ENCODE data around the gene IFNA17.
"Not testable (repeated sequence)": the region's sequence is repeated elsewhere in the genome, so short reads cannot be mapped to it uniquely, and the experiment has no call there.

Gene IFNA17

DNA sequence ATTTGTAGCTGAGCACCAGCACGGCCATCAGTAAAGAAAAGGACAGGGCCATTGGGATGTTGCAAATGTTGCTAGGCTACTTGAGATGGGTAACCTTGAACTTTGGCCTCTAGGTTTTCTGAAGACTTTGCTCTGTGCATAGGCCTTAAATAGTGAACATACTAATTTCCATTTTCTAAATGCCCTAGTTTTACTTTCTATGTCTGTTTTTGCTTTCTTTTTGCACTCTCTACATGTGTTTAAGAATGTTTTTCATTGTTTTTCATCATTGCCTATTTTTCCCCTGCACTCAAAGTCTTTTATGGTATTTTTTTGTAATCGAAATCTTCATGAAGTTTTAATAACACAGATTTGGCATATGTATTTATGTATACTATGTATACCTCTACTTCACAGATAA is at the start of gene IFNA17:
Gene IFNA17, minus strand, starts transcription at position 101 of the 400 bp plus-strand sequence. Its CDS starts 49 bp downstream, at position 52.
- DNase-seq (ENCODE audit: low spot score), result no peak

DNA sequence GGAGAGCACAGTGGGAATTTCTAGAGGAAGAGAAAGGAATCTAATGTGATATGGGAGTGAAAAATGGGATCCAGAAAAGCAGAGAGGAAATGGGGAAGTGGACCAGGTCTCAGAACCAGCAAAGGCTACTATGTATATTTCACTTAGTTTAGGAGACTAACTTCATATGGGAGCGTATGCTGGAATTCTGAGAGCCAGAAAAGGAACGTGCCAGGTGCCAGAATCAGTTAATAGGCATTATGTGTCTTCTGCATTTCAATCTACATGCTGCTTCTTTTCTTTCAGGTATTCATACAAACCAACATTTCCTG is 40.3 kb upstream of the IFNA17 start:
- no peak for DNase-seq (ENCODE audit: low spot score)

DNA sequence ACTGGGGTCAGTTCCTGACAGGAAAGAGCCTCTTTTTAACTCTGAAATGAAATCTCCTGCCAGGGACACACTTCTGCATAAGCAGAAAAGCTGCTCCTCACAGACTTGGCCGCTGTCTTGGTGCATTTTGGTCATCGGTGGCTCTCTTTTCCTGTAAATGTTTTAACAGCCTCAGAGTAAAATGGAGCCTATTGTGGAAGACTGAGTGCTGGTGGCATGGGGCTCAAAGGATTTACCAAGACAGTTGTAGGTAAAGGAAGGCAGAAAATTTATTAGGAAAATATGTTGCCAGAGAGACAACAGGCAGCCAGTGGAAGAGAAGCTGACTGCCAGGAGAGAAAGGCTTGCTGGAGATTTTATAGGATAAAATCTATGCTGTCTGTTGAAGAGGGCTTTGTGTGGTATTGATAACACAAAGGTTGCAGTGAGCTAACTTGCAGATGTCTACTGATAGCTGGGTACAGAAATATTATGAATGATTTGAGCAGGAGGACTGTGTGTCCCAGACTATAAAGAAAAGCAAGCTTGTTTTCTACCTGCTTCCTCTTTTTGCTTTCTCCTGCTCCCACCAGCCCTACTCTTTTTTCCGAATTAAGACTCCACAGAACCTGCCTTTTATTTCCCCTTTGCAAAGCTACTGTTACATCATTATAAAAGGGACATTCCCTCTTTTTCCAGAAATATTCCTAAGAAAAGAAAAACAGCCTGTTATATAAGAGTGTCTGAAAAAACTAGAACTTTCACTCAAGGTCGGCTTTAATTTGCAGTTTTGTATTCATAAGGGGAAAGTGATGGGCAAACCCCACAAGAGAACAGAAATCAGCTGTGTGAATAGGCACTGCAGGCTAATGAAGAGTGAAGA is 39.7 kb upstream of the IFNA17 start:
- no peak for DNase-seq (ENCODE audit: low spot score)

DNA sequence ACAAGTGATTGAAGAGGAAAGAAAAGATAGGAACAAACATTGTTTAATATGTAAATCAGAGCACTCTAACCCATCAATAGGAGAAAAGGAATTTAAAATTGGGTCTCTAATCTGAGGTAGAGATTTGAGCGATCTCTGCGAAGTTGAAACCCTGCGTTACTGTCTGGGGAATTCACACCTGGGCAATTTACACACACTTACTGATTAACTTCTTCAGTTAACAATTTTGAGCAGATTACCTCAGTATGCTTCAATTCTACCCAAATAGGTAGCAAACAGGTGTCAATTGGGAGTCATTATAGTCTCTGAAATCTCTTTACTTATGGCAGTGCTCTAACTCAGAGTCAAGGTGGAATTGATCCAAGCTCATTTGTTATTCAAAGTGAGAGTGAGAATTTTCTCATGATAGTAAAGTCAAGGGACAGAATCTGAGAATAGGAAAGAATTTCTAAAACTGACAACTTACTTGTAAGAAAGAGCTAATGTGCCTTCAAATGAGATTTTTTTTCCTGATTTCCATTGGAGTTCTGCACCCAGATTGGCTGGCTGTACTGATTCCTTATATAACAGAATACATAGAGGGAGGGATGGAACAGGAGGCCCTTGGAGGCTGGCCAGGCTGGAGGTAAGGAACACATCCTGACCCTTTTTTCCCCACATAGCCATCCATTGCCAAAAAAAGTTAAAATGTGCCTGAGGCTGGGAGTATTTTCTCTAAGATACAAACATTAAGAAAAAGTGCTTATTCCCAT is 38.9 kb upstream of the IFNA17 start:
- DNase-seq (ENCODE audit: low spot score), result no peak

DNA sequence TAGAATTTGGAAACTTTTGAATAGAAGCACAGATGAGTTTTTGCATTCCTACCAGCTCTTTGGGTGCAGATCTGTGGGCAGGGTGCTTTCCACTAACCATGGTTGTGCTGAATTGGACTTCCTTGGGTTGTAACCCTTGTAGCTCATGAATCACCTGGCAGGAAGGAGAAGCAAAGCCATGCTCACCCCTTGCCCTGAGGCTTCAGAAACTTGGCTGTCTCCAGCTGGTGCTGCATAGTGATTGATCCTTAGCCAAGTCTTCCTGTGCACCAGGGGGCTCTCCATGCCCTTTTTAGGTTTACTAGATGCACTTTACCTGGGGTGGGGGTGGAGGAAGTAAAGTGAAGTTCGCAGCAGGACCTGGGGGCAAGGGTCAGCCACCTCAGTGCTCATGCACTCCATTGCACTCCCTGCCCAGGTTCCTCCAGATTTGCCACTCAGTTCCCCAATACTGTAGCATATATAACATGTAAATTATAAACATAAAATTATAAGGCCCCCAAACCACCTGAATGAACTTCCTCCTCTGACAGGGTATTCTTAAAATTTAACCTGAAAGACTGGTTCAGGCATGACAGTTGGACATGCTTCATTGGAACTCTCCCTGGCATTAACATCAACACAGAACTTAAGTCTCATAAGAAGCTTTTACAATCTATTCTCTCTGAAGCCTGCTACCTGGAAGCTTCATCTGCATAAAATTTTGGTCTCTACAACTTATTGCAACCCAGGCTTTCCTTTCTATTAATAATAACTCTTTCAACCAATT is 37.6 kb upstream of the IFNA17 start:
- no peak for DNase-seq (ENCODE audit: low spot score)

DNA sequence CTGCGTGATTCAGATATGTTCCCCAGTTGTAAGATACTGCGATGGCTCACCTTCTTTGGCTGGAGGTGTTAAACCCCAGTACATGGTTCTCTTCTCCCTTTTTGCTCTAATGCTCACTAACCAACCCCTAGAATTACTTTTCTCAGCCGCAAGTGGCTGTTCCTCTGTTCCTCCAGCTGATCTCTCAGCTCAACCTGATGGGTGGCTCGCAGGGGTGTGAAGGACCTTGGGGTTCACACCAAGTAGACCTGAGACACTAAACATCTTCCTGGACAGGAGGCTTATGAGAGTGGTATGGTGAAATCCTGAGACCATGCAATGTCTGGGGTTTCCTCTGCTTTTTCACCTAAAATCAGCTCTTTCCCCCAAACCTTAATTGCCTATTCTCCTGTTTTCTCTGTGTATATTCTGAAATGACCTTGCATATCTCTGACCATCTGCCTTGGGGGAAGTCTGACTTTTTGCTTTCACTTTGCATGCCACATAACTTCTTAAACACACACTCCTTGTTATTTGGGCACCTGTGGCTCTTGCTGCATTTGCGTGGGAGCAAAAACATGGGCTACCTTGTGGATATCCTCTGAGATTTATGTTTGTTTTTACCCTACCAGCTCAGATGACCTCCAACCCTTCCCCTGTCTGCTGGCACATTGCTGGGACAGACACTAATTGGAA is 27.7 kb upstream of the IFNA17 start:
- no peak for DNase-seq (ENCODE audit: low spot score)

DNA sequence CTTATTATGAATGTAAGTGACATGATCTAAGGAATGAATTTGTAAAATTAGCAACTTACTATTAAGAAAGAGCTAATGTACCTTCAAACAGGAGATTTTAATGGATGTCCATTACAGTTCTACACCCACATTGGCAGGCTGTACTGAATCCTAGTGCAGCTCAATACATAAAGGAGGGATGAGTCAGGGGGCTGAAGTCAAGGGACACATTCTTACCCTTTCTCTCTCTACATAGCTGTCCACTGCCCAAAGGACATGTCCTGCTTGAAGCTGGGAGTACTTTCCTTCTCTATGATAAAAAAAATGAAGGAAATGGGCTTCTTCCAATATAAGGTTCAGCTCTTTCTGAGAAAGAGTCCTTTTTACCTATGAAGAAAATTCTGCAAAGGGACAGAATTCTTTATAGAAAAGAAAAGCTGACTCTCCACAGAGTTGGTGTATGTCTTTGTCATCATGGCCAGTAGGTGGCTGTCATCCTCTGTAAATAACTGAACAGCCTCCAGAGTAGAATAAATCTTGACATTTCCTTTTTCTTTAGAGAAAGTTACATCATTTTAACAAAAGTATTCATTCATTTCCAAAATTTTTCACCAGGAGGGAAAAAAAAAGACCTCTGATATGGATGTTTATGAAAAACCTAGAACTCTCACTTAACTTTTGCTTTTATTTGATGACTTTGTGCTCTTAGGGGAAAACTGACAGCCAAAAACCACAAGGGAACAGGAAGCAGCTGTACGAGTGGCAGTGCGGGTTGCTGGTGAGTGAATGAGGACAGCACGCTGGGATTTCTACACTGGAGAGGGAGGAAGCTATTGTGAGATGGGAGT is 24.9 kb upstream of the IFNA17 start:
- no peak for DNase-seq (ENCODE audit: low spot score)

DNA sequence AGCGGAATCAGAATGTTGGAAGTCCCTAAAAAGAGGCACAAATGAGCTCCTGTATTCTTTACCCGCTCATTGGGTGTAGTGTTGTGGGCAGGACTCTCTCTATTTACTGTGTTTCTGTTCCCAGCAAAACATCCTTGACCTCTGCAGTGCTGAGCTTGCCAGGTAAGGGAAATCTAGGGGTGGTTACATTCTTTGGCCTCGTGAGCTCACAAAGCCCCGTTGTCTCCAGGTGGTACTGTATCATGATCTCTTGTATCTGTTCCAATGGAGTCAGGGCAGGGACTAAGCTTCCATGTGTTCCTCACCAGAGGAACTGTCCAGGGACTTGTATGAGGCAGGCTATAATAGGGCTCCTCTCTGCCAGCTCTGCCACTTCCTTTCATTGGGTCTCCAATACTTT is 23.6 kb upstream of the IFNA17 start:
- DNase-seq (ENCODE audit: low spot score), result no peak

DNA sequence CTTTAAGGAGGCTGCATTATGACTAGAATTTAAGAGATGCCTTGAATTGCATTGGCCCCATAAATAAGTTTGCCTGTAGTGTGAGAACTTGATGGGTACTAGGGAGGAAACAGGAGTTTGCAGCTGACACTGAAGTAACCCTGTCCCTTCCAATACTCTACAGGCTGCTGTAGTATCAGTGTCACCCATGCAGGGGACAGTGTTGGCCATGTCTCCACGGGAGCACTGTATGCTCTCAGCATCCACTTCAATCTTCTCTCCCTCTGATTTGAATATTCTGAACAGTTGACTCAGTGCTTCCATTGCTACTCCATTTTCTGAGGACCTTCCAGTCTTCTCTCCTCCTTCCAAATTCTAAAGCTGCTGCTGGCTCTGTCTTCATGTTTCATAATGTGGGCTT is 23.2 kb upstream of the IFNA17 start:
- DNase-seq (ENCODE audit: low spot score), result no peak

DNA sequence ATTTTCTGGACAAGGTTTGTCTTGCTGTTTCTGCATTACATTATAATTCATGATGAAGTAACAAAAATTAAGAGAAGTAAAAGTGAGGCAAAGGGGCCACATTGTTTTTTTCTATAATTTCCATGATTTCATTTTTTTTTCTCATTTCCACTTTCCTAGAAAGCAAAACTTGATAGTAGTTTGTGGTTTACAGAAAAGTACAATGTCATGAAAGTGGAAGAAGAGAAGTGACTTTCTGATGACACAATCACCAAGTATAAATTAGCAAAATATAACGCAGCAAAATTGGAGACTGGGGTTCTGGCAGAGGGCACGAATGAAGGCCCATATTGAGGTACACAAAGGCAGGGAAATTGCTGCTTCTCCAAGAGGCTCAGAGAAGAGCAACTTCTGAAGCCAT is 16.8 kb upstream of the IFNA17 start:
- DNase-seq (ENCODE audit: low spot score), result no peak

DNA sequence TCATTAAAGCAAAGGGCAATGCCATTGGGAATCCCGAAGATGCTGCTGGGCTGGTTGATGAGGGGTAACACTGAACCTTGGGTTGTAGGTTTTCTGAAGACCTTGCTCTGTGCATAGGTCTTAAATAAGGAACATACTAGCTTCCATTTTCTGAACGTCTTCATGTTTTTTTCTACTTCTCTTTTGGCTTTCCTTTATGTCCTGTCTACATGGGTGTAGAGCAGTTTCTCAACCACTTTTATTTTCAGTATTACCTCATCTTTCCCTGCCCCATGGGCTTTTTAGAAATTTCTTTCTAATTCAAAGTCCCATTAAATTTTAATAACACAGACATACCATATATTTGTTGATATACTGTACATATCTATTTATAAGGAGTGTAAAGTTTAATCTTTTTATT is 11.9 kb upstream of the IFNA17 start, which contains the start of gene IFNA14:
Gene IFNA14, minus strand, starts transcription at position 95 of the 400 bp plus-strand sequence. Its CDS starts 70 bp downstream, at position 25.
- DNase-seq (ENCODE audit: low spot score), result no peak

DNA sequence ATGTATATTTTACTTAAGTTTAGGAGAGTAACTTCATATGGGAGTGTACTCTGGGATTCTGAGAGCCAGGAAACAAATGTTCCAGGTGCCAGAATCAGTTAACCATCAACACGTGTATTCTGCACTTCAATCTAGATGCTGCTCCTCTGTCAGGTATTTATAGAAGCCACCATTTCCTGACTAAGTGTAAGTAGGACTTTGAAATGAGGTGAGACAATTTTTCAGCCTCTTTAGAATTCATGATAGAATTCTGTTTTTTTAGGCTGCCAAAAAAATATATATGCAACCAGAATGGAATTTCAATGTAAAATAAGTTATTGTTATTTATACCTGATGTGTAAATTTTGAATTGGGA is 8.3 kb upstream of the IFNA17 start:
- not testable (repeated sequence) for DNase-seq (ENCODE audit: low spot score)

DNA sequence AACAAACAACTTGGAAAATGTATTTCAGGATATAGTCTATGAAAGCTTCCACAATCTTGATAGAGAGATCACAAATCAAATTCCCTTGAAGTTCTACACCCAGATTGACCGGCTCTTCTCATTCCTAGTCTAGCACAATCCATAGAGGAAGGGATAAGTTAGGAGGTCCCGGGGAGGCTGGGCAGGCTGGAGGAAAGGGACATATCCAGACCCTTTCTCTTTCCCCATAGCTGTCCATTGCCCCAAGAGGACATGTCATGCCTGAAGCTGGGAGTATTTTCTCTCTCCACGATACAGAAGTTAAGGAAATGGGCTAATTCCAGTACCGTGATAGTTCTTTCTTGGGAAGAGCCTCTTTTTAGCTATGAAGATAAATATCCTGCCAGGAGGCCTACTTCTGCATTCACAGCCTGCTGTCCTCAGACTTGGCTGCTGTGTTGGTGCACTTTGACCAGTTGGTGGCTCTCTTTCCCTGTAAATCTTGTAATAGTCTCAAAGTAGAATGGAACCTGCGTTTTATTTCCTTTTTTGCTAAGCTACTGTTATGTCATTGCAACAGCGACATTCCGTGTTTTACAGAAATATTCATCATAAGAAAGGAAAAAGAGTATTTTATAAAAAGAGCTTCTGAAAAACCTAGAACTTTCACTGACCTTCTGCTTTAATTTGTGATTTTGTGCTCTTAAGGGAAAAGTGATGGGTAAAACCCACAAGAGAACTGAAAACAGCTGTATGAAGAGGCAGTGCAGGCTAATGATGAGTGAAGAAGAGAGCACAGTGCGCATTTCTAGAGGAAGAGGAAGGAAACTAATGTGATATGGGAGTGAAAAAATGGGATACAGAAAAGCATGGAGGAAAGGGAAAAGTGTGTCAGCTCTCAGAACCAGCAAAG is 7.7 kb upstream of the IFNA17 start:
- not testable (repeated sequence) for DNase-seq (ENCODE audit: low spot score)

DNA sequence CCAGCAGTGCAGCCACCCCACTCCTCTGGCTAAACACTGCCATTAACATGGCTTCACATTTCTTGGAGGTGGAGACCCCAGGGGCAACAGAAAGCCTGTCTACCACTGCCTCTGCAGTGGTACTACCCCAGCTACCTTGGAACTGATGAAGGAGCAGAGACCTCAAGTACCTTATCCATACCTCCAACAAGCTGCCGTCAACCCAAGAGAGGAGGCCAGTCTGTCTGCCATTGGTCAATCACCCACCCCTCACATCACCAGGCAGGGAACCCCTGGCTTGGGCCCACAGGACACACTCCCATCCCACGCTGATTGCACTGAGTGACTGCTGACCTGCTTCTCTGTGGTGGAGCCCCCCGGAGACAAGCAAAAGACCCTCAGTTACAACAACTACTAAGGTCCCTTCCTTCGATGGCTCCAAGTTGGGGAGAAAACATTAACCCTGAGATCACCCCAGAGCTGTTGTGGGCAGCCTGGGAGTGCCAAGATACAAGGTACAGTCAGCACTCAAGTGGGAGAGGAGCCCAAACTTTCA is 6.2 kb upstream of the IFNA17 start:
- DNase-seq (ENCODE audit: low spot score), result no peak

DNA sequence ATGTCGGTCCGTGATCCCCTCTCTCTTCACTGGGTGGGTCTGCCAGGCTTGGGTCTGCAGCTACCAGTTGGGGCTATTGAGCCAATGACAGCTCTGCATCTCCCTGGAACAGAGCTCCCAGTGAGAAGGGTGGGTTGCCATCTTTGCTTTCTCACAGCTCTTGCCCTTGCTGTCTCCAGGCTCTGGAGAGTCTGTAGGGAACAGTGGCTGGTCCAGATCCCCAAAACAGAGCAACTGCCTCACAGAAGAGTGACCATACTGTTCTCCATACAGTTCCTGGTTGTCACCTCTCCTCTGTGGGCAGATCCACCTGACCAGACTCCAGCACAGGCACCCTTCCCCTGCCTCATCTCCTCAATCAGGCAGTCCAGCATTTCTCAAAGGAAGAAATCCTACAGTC is 5.2 kb upstream of the IFNA17 start:
- DNase-seq (ENCODE audit: low spot score), result no peak

DNA sequence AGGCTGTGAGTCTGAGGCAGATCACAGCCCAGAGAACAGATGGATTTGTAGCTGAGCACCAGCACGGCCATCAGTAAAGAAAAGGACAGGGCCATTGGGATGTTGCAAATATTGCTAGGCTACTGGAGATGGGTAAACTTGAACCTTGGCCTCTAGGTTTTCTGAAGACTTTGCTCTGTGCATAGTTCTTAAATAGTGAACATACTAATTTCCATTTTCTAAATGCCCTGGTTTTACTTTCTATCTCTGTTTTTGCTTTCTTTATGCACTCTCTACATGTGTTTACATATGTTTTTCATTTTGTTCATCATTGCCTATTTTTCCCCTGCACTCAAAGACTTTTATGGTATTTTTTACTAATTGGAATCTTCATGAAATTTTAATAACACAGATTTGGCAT is 10.8 kb downstream of the IFNA17 start, which contains the start of gene IFNA16:
Gene IFNA16, minus strand, starts transcription at position 101 of the 400 bp plus-strand sequence. Its CDS starts 6 bp downstream, at position 95.
- not testable (repeated sequence) for DNase-seq (ENCODE audit: low spot score)

DNA sequence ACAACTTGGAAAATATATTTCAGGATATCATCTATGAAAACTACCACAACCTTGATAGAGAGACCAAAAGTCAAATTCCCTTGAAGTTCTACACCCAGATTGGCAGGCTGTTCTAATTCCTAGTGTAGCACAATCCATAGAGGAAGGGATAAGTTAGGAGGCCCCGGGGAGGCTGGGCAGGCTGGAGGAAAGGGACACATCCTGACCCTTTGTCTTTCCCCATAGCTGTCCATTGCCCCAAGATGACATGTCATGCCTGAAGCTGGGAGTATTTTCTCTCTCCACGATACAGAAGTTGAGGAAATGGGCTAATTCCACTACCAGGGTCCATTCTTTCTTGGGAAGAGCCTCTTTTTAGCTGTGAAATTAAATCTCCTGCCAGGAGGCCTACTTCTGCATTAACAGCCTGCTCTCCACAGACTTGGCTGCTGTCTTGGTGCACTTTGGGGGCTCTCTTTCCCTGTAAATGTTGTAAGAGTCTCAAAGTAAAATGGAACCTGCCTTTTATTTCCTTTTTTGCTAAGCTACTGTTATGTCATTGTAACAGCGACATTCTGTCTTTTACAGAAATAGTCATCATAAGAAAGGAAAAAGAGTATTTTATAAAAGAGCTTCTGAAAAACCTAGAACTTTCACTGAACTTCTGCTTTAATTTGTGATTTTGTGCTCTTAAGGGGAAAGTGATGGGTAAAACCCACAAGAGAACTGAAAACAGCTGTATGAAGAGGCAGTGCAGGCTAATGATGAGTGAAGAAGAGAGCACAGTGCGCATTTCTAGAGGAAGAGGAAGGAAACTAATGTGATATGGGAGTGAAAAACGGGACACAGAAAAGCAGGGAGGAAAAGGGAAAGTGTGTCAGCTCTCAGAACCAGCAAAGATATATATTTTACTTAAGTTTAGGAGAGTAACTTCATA is 14.4 kb downstream of the IFNA17 start:
- not testable (repeated sequence) for DNase-seq (ENCODE audit: low spot score)

DNA sequence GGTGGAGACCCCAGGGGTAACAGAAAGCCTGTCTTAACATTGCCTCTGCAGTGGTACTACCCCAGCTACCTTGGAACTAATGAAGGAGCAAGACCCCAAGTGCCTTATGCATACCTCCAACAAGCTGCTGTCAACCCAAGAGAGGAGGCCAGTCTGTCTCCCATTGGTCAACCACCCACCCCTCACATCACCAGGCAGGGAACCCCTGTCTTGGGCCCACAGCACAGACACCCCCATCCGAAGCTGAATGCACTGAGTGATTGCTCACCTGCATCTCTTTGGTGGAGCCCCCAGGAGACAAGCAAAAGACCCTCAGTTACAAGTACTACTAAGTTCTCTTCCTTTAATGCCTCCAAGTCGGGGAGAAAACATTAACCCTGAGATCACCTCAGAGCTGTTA is 15.9 kb downstream of the IFNA17 start:
- DNase-seq (ENCODE audit: low spot score), result not testable (repeated sequence)

DNA sequence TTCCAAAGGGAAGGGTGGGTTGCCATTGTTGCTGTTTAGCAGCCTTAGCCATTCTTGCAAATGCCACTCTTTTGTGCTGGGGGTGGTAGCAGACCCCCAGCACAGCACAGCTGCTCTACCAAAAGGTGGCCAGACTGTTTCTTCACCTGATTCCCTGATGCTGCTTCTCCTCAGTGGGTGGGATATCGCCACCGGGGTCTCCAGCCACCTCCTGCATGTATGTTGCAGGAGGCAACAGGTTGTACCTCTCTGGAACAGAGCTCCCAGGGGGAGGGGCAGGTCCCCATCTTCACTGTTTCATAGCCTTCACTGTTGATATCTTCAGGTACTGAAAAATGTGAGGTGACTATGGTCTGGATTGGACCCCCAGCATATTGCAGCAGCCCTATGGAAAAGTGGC is 17.2 kb downstream of the IFNA17 start:
- DNase-seq (ENCODE audit: low spot score), result not testable (repeated sequence)

Data from hematopoietic multipotent progenitor cell treated with erythropoietin and hydrocortisone succinate and interleukin-3 and kit ligand, for 15 days (in vitro differentiated cells).